ELR (cell line): Measurements from ENCODE around the gene PACRG.

Experiments used
- DNase-seq: peaks from one replicate; pipeline ENCODE4 v3.0.0-alpha.2; 2015; ENCODE audit warnings: low read depth

PACRG gene

GRCh38 chr6:162864911-162865310 is 137.1 kb downstream of the PACRG start:
- no peak for DNase-seq

DNA sequence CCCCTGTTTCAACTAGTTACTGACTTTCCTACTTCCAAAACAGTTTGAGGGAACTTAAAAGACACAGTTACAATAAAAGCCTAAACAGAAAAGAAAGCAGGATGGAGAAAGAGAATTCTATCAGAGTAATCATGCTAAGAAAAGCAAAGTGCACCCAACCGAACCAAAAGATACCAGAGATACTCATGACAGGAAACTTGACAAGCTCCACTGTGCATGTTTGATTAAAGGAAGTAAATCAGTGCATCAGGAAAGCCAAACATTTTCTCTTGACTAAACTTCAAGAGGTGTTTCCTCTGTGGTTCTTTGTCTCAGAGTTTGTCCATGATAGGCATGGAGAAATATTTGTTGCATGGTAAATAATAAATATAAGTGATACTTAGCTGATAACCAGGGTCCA is 138.9 kb downstream of the PACRG start:
- DNase-seq: no peak

- DNase-seq: no peak
Measured at GRCh38 chr6:162868397-162868796, 140.6 kb downstream of the PACRG start.

- DNase-seq: no peak
Measured at GRCh38 chr6:162871966-162872365, 144.2 kb downstream of the PACRG start.

DNA sequence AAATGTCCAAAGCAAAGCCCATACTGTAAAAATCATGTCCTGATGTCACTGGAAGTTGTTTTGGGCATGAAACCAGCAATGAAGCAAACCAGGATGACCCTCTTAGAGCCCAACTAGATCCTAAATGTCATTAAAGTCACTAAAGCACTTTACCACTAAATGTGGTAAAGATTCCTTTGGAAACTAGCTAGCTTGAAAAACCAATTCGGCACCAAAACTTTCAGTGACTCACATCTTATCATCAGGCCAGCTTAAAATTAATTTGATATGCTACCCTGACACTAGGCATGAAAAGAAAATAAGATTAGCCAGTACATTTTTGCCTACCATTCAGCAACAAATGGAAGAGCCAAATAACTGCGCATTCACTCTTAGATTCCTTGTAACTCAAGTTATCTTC is 145.8 kb downstream of the PACRG start:
- no peak for DNase-seq

DNA sequence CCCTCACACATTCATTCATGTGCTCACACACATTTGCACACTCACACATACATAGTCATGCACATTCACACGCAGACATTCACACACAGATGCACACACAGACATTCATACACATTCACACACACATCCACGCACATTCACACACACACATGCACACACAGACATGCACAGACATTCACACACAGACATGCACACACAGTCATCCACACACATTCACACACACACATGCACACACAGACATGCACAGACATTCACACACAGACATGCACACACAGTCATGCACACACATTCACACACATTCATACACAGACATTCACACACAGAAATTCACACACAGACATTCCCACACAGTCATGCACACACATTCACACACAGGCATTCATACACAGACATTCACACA is 147.3 kb downstream of the PACRG start:
- DNase-seq: no peak

DNA sequence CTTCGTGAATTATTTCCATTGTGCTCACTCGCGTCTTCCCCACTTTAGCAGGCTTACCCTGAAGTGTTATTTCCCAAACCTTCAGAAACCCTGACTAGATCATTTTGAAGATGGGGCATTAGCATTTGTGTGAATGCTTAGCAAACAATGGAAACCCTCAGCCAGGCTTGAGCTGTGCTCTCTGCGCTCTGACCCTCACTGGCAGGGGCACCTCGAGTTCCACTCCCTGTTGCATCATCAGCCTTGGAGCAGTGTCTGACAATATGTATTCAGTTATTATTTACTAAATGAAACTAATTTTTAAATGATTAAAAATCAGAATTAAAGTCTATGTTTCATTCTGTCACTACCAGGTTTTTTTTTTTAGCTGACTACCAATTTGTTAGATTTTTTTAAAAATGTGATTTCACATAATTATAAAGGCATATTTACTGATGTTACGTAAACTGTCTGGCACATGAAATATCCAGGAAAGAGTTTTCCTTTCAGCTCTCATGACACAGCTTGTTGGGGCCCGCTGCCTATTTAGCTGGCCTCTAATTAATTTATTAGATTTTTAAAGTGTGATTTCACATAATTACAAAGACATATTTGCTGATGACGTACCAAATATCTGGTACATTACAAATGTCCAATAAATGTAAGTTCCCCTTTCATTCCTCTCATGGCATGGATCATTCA is 155.2 kb downstream of the PACRG start:
- DNase-seq: no peak

GRCh38 chr6:162887981-162888689 is 160.4 kb downstream of the PACRG start:
- DNase-seq: no peak

- no peak for DNase-seq
Measured at GRCh38 chr6:162889303-162889702, 161.5 kb downstream of the PACRG start.

- no peak for DNase-seq
Measured at GRCh38 chr6:162898011-162898410, 170.2 kb downstream of the PACRG start.

- DNase-seq: peak; percentile 28
Measured at GRCh38 chr6:162899148-162899547, 171.4 kb downstream of the PACRG start.

DNA sequence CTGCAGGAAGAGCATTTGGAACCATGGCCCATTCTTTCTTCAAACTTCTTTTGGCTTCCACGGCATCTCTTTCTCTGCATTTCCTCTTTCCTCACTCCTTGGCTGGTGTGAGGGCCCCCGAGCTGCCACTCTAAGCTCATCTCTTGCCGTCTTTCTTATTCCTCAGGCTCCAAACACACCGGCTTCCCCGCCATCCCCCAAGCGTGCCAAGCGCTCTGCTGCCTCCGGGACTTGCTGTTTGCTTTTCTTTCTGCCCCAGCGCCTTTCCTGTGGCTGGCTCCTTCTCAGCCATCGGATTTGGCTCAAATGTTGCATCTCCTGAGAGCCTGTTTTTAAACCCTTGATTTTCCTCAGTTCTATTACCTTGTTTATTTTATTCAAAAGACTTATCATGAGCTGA is 172.7 kb downstream of the PACRG start:
- no peak for DNase-seq

DNA sequence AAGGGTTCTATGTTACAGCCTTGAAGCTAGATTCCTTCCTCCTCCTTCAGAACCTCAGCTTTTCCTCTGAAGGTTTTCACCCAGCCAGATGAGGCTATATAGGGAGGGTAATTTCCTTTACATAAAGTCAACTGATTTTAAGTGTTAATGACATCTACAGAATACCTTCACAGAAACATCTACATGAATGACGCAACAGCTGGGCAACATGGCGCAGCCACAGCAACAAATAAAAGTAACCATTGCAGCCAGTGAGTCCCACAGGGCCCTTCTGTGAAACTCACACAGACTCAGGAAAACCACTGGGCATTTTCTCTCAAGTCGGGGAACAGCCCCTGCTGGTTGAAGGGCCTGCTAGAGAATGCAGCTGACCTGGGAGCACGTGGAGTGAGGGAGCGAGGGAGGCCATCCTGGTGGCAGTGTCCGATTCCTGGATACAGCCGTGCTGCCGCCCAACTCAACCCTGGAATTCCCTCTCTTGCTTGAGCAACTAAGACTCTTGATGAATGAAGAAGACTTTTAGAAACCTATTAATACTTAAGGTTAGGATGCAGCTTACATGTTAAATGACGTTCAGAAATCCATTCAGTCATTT is 176.4 kb downstream of the PACRG start:
- DNase-seq: no peak

DNA sequence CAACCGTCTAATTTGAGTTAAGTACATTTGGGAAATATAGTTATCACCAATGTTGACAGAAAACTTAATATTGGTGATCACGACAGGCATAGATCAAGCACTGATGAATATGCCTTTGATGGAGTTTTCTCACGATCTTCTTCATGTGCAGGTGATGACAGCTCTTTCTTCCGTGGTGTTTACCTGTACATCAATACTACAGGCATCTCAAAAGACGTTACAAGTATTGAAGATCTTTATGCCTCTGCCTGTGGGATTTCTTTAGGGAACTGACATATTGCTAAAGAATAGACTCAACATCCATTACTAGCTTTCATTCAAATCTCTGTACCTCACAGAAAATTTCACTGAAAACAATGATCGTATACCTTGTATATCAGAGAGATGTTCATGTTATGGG is 178.7 kb downstream of the PACRG start:
- DNase-seq: no peak

DNA sequence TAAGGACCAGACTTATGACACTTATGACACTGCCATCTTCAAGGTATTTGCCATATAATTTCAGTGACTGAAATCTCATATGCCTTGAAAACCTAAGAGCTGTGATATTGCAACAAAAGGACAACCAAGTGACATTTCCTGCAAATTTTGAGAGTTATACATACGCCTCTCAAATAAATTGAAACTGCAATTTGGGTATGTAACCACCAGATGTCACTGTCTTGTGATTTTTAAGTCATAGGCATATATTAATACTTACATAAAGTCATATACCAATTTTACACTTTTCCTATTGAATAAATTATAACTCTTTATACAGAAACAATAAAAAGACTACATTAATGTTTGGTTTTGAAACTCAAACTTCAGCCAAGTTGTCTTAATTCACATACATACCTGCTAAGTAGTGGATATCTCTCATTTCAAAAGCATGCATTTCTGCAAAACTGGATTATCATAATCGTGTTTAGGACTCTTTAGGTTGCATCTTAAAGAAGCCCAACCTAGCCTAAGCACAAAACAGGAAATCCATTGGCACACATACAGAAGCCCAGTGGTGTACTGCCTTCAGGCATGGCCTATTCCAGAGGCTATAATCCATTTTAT is 180.2 kb downstream of the PACRG start:
- DNase-seq: peak; percentile 58

DNA sequence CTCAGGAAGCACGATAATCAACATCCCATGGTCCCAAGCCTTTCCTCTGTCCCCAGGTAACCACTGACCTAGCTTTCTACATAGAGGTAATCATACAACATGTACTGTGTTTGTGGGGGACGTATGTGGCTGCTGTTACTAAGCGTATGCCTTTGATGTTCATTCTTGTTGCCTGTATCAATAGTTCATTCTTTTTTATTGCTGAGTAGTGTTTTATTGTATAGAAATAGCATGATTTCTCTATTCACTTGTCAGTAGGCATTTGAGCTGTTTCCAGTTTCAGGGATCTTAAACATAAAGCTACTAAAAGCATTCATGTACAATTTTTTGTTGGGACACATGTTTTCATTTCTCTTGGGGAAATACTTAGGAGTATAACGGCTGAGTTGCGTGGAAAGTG is 185.4 kb downstream of the PACRG start:
- DNase-seq: no peak

DNA sequence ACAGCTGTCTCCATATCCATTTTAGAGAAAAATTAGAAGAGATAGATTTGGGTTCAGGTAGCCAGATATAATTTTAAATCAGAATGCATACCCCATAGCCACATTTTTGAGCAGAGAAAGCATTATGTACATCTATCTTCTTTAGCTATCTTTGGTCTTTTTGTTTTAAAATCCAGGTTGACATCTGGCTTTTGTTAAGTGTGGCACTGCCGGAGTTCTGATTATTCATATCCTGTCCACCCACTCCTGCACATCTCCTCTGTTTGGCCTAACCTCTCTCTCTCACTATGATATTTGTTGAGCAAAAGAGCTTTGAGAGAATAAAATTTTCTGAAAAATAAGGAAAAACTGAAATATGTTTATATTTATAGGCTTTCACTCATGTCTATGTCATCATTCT is 189.7 kb downstream of the PACRG start:
- DNase-seq: peak; percentile 73

DNA sequence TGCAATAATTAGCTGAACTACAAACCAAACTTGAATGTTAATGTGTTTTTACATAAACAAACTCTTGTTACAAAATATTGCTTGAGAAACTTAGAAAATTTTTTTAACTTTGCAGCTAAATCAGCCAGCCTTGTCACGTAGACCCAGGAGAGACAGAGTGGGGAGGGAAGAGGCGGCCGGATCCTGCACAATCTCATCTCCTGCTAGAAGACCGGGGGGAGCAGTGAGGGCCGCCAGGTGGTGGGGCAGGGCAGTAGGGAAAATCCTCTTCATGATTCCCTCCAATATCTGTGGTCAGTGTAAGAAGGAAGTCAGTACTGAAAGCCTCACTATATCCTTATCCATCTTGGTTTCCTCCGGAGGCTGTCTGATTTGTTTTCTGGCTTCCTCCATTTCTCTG is 193.3 kb downstream of the PACRG start:
- no peak for DNase-seq

DNA sequence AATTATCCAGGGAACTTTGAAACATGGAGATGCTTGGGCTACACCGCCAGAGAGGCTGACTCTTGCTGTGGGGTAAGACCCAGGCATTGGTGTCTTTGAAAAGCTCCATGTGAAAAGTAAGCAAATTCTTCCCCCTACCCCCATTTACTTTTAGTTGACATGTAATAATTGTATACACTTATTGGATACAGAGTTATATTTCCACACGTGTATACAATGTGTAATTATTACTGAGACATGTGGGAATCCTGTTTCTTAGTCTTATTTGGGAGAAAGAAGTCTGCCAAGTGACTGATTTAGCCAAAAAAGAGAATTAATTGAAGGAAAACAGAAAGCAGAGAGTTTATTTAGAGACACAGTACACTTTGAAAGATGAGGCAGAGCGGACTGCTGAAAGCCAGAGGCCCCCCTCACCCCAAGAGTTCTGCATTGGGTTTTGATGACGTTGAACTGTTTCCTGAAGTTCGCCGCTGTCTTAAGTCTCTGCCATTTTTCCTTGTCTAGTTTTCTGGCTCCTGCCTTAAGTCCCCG is 193.8 kb downstream of the PACRG start:
- DNase-seq: no peak

DNA sequence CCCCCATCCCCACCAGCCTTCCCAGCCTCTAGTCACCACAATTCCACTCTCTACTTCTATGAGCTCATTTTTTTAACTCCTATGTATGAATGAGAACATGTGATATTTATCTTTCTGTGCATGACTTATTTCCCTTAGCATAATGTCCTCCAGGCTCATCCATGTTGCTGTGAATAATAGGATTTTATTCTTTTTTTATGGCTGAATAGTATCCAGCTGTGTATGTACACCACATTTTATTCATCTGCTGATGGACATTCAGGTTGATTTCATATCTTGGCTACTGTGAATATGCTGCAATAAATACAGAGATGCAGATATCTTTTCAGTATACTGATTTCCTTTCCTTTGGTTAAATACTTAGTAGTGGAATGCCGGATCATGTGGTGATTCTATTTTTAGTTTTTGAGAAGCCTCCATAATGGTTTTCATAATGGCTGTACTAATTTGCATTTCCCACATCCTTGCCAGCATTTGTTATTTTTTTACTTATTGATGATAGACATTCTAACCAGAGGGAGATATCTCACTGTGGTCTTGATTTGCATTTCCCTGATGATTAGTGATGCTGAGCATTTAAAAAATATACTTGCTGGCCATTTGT is 194.9 kb downstream of the PACRG start:
- peak; percentile 8 for DNase-seq

DNA sequence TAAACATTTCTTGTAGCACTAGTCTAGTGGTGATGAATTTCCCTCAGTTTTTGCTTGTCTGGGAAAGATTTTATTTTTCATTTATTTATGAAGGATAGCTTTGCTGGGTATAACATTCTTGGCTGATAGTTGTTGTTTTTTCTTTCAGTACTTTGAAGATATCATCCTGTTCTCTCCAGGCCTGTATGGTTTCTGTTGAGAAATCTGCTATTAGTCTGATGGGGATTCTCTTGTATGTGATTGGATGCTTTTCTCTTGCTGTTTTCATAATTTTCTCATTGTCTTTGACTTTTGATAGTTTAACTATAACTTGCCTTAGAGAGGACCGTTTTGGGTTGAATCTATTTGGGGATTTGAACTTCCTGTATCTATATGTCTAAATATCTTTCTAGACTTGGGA is 207.1 kb downstream of the PACRG start:
- DNase-seq: no peak

- DNase-seq: no peak
Measured at GRCh38 chr6:162940426-162940825, 212.7 kb downstream of the PACRG start.
